ENCODE measurements around the gene GHR. TPM values are rescaled to one million over a fixed set of nuclear protein-coding genes. Genes with fewer than 3 reads are reported as not detected.

The GHR gene
- total RNA-seq, 1 experiment from 2014 or later = 0.05 TPM

DNA sequence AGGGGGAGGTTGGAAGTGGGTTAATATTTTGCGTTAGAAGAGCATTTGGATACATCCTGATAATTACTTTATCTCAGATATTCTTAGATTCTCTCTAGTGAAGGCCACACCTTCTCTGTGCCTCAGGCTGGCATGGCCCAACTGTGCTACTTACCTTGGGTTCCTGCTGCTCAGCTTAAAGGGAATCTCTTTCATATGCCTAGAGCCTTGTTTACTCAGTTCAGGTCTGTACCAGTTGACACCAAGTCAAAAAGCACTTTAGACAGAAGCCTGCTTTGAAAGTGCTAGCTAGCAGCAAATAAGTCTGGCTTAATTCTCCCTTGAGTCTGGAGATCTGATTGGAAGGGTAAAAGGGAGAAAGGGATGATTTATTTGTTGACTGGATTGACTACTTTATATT lies 74.8 kb downstream of the GHR start:
- TF ChIP-seq, protein P1, sequence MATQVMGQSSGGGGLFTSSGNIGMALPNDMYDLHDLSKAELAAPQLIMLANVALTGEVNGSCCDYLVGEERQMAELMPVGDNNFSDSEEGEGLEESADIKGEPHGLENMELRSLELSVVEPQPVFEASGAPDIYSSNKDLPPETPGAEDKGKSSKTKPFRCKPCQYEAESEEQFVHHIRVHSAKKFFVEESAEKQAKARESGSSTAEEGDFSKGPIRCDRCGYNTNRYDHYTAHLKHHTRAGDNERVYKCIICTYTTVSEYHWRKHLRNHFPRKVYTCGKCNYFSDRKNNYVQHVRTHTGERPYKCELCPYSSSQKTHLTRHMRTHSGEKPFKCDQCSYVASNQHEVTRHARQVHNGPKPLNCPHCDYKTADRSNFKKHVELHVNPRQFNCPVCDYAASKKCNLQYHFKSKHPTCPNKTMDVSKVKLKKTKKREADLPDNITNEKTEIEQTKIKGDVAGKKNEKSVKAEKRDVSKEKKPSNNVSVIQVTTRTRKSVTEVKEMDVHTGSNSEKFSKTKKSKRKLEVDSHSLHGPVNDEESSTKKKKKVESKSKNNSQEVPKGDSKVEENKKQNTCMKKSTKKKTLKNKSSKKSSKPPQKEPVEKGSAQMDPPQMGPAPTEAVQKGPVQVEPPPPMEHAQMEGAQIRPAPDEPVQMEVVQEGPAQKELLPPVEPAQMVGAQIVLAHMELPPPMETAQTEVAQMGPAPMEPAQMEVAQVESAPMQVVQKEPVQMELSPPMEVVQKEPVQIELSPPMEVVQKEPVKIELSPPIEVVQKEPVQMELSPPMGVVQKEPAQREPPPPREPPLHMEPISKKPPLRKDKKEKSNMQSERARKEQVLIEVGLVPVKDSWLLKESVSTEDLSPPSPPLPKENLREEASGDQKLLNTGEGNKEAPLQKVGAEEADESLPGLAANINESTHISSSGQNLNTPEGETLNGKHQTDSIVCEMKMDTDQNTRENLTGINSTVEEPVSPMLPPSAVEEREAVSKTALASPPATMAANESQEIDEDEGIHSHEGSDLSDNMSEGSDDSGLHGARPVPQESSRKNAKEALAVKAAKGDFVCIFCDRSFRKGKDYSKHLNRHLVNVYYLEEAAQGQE (IDR thresholded peaks at IDR 0.05; ENCODE audit: insufficient read depth in 1 of 2, low read depth in 2 of 2, low read length in 1 of 2) = no peak
- TF ChIP-seq TCF7L2 (IDR thresholded peaks at IDR 0.05; ENCODE audit: low read depth, low read length) = no peak
- TF ChIP-seq, protein P2, sequence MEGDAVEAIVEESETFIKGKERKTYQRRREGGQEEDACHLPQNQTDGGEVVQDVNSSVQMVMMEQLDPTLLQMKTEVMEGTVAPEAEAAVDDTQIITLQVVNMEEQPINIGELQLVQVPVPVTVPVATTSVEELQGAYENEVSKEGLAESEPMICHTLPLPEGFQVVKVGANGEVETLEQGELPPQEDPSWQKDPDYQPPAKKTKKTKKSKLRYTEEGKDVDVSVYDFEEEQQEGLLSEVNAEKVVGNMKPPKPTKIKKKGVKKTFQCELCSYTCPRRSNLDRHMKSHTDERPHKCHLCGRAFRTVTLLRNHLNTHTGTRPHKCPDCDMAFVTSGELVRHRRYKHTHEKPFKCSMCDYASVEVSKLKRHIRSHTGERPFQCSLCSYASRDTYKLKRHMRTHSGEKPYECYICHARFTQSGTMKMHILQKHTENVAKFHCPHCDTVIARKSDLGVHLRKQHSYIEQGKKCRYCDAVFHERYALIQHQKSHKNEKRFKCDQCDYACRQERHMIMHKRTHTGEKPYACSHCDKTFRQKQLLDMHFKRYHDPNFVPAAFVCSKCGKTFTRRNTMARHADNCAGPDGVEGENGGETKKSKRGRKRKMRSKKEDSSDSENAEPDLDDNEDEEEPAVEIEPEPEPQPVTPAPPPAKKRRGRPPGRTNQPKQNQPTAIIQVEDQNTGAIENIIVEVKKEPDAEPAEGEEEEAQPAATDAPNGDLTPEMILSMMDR (IDR thresholded peaks at IDR 0.05) = no peak
- TF ChIP-seq POLR2AphosphoS5 (IDR thresholded peaks at IDR 0.05; ENCODE audit: low read depth, low read length) = no peak
- TF ChIP-seq SIN3A (IDR thresholded peaks at IDR 0.05; ENCODE audit: borderline replicate concordance, insufficient read depth, low read depth, low read length) = no peak
- intact Hi-C loops (cut with micrococcal nuclease; ENCODE audit: unreplicated experiment) (no loop called here), in situ Hi-C loops (cut with HindIII; ENCODE audit: low pct_unique_long_range_greater_than_20kb, low sequenced_read_pairs) (no loop called here)
- POLR2A ChIA-PET = no interaction called here
- DNase-seq (ENCODE audit: low read depth, low spot score) (no peak), ATAC-seq (no peak)
- no peaks in the 10 kb centered on the region for H3K9me3 ChIP-seq (ENCODE audit: control insufficient read depth, insufficient read depth, low read depth, low read length)
- H3K27me3 ChIP-seq (ENCODE audit: control insufficient read depth, insufficient read depth, low read length) = no peaks in the 10 kb centered on the region
- CTCF ChIA-PET = no interaction called here
- H3K4me3 ChIP-seq (ENCODE audit: low read depth in 2 of 2, low read length in 2 of 2) = no peak overlapping the region
- no peaks in the 10 kb centered on the region for H3K36me3 ChIP-seq (ENCODE audit: control insufficient read depth, insufficient read depth, low read length)
- H3K4me1 ChIP-seq (ENCODE audit: control insufficient read depth, insufficient read depth, low read length) = no peaks in the 10 kb centered on the region
- no peak overlapping the region for H3K27ac ChIP-seq (ENCODE audit: low read length)
- BruUV-seq (replicated peaks) = no TSS peak

DNA sequence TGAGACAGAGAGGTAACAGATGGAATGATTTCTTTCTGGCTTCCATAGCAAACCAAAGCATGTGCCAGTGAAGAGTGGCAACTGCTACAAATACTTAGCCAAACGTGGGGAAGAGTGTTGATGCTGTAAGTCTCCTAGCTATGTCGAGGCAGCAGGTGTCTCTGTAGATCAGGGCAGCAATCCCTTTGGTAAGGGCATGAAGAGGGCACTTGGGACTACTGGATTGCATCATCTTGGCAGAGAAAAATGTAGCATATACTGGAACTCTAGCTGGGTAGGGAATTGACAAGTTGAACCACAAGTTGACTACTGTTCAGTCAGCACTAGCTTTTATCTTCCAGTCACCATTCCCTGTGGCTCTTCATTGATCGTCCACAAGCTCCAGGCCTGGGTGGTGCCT lies 75.8 kb downstream of the GHR start:
- ChIA-PET CTCF (no interaction called here), POLR2A (no interaction called here)
- Histone ChIP-seq H3K4me1 (ENCODE audit: control insufficient read depth, insufficient read depth, low read length) (no peaks in the 10 kb centered on the region), H3K36me3 (ENCODE audit: control insufficient read depth, insufficient read depth, low read length) (no peaks in the 10 kb centered on the region), H3K27me3 (ENCODE audit: control insufficient read depth, insufficient read depth, low read length) (no peaks in the 10 kb centered on the region), H3K9me3 (ENCODE audit: control insufficient read depth, insufficient read depth, low read depth, low read length) (no peaks in the 10 kb centered on the region), H3K4me3 (ENCODE audit: low read depth in 2 of 2, low read length in 2 of 2) (no peak overlapping the region), H3K27ac (ENCODE audit: low read length) (no peak overlapping the region)
- in situ Hi-C loops (cut with HindIII; ENCODE audit: low pct_unique_long_range_greater_than_20kb, low sequenced_read_pairs) (no loop called here), intact Hi-C loops (cut with micrococcal nuclease; ENCODE audit: unreplicated experiment) (no loop called here)
- DNase-seq (ENCODE audit: low read depth, low spot score) (no peak), ATAC-seq (no peak)
- TF ChIP-seq SIN3A (IDR thresholded peaks at IDR 0.05; ENCODE audit: borderline replicate concordance, insufficient read depth, low read depth, low read length) (no peak), POLR2AphosphoS5 (IDR thresholded peaks at IDR 0.05; ENCODE audit: low read depth, low read length) (no peak), TCF7L2 (IDR thresholded peaks at IDR 0.05; ENCODE audit: low read depth, low read length) (no peak)
- TF ChIP-seq, protein P1 (IDR thresholded peaks at IDR 0.05; ENCODE audit: insufficient read depth in 1 of 2, low read depth in 2 of 2, low read length in 1 of 2) = no peak
- TF ChIP-seq, protein P2 (IDR thresholded peaks at IDR 0.05) = no peak
- no TSS peak for BruUV-seq (replicated peaks)

Data from Panc1 (cell line).